Endothelial cell of umbilical vein (primary cell): Measurements from ENCODE around the gene TTLL11. TPM values are rescaled to one million over a fixed set of nuclear protein-coding genes. Genes with fewer than 3 reads are reported as not detected.

Experiments used
- BruUV-seq: library from RNA; stranded (reverse); fragments of 400-500 nt; replicated peaks from 2 replicates; lab custom pipeline; 2021; lab: Mats Ljungman, UMichigan
- CTCF ChIA-PET: fragments of 300-600, 350-600 bp; sonication (Branson Sonifier 250); formaldehyde crosslinking; loops from one replicate; lab custom pipeline; 2021; ENCODE audit warnings: antibody characterized with exemption, inconsistent platforms; lab: Charles Lee
- POLR2A ChIA-PET: fragments of 300-600, 350-600 bp; sonication (Branson Sonifier 250); formaldehyde crosslinking; loops from one replicate; lab custom pipeline; 2021; ENCODE audit warnings: antibody characterized with exemption, inconsistent platforms; lab: Charles Lee
- DNase-seq: peaks from one replicate; pipeline ENCODE4 v3.0.0-alpha.2; 2011; ENCODE audit warnings: low read depth, low spot score
- FAIRE-seq: peaks from 2 replicates; lab custom pipeline; 2011; peaks lifted over from hg19 to GRCh38; lab: Jason Lieb, UNC
- H2AFZ ChIP-seq: 2 replicates; pipeline ENCODE4 v1.6.0; 2012; ENCODE audit warnings: low read depth, low read length, control low read depth, inconsistent platforms
- H3K27ac ChIP-seq: 2 replicates; pipeline ENCODE4 v1.5.1; 2011; ENCODE audit warnings: low read depth, mild to moderate bottlenecking, control low read depth, low read length, moderate library complexity; ENCODE audit not compliant: insufficient read depth
- H3K27me3 ChIP-seq, 2 experiments: 2 replicates each; pipeline versions ENCODE4 v1.6.0 to v1.6.1; 2011; ENCODE audit warnings: low read length in 2 of 2, mixed read lengths in 1 of 2; ENCODE audit not compliant: control insufficient read depth in 2 of 2, insufficient read depth in 2 of 2
- H3K36me3 ChIP-seq, 2 experiments: 2 replicates in 1 of 2; 3 replicates in 1 of 2; pipeline ENCODE4 v1.5.1; 2011; ENCODE audit warnings: low read length in 2 of 2, mild to moderate bottlenecking in 1 of 2, moderate library complexity in 1 of 2; ENCODE audit not compliant: control insufficient read depth in 2 of 2, insufficient read depth in 2 of 2; ENCODE audit errors: extremely low read depth in 1 of 2
- H3K4me1 ChIP-seq: 3 replicates; pipeline ENCODE4 v1.5.1; 2011; ENCODE audit warnings: mild to moderate bottlenecking, low read length; ENCODE audit not compliant: control insufficient read depth, insufficient read depth; ENCODE audit errors: extremely low read depth
- H3K4me2 ChIP-seq: 2 replicates; pipeline ENCODE4 v1.6.1; 2011; ENCODE audit warnings: low read length, control low read depth, mixed read lengths; ENCODE audit not compliant: insufficient read depth
- H3K4me3 ChIP-seq, 3 experiments: fragments of 200-600 bp in 1 of 3; sonication (generic), shearing (Covaris generic) in 1 of 3; replicated peaks in 1 of 3; 2 replicates each; pipeline ENCODE4 v1.5.1; 2011 to 2016; ENCODE audit warnings: control low read depth in 3 of 3, low read length in 3 of 3, mild to moderate bottlenecking in 2 of 3, inconsistent platforms in 1 of 3, low read depth in 1 of 3, moderate library complexity in 1 of 3; ENCODE audit not compliant: insufficient read depth in 1 of 3
- H3K79me2 ChIP-seq: 2 replicates; pipeline ENCODE4 v1.6.0; 2012; ENCODE audit warnings: low read length, inconsistent platforms; ENCODE audit not compliant: control insufficient read depth, insufficient read depth
- H3K9ac ChIP-seq: replicated peaks from 2 replicates; pipeline ENCODE3; 2011; ENCODE audit warnings: low read length, control low read depth; ENCODE audit not compliant: insufficient read depth; ENCODE audit errors: extremely low read depth
- H3K9me1 ChIP-seq: replicated peaks from 3 replicates; pipeline ENCODE4 v1.6.0; 2011; ENCODE audit warnings: mild to moderate bottlenecking, low read length; ENCODE audit not compliant: control insufficient read depth, insufficient read depth; ENCODE audit errors: extremely low read depth
- H3K9me3 ChIP-seq: replicated peaks from 2 replicates; pipeline ENCODE4 v1.5.1; 2012; ENCODE audit warnings: low read length, inconsistent platforms; ENCODE audit not compliant: control insufficient read depth, insufficient read depth
- H4K20me1 ChIP-seq: replicated peaks from 2 replicates; pipeline ENCODE3; 2011; ENCODE audit warnings: mild to moderate bottlenecking, low read length; ENCODE audit not compliant: control insufficient read depth, insufficient read depth; ENCODE audit errors: extremely low read depth
- EZH2 ChIP-seq: IDR thresholded peaks from 2 replicates; pipeline ENCODE4 v1.6.1; 2012; ENCODE audit warnings: borderline replicate concordance, low read depth, mild to moderate bottlenecking, moderate library complexity, low read length, inconsistent platforms; ENCODE audit not compliant: severe bottlenecking
- FOS ChIP-seq: IDR thresholded peaks from 2 replicates; pipeline ENCODE4 v1.6.1; 2011; ENCODE audit warnings: mild to moderate bottlenecking, low read length, moderate library complexity, borderline replicate concordance; ENCODE audit not compliant: insufficient read depth
- MYC ChIP-seq: IDR thresholded peaks from one replicate; pipeline ENCODE4 v1.6.1; 2011; ENCODE audit warnings: mild to moderate bottlenecking, low read depth, low read length
- POLR2A ChIP-seq: IDR thresholded peaks from 2 replicates; pipeline ENCODE4 v1.6.1; 2012; ENCODE audit warnings: low read depth, mild to moderate bottlenecking, control low read depth, low read length
- POLR2AphosphoS5 ChIP-seq: IDR thresholded peaks from 2 replicates; pipeline ENCODE4 v1.6.1; 2012; ENCODE audit warnings: low read depth, mild to moderate bottlenecking, control low read depth, low read length, moderate library complexity; ENCODE audit not compliant: insufficient read depth
- dilution Hi-C: fragments of 300-500 bp; cut with MboI; formaldehyde crosslinking; loops from one replicate; pipeline ENCODE4 v1.15.0; 2019; ENCODE audit warnings: low sequenced_read_pairs; ENCODE audit not compliant: extremely low pct_ligation_motif_present
- intact Hi-C: fragments of 100-400 bp; cut with micrococcal nuclease; formaldehyde crosslinking; loops from one replicate; pipeline ENCODE4 v1.10.0; 2022
- polyA plus RNA-seq, 4 experiments: library from polyadenylated mRNA; depleted of rRNA in 3 of 4; stranded (reverse) in 3 of 4; unstranded in 1 of 4; fragments of >200 nt; gene quantifications; 2 replicates each; pipeline versions ENCODE4 v1.2.1 to v1.2.3, GENCODE V29; 2011 to 2012; ENCODE audit warnings: missing spikeins in 1 of 4
- total RNA-seq: library from RNA; stranded (reverse); gene quantifications from 2 replicates; pipeline ENCODE4 v1.2.3, GENCODE V29; 2021
- TF ChIP-seq, protein P1 (sequence below): IDR thresholded peaks from 2 replicates; pipeline ENCODE4 v1.6.1; 2011; ENCODE audit not compliant: insufficient read depth, insufficient read length
- TF ChIP-seq, protein P2 (sequence below), 2 donors: IDR thresholded peaks; 1 replicate in 1 of 2; 2 replicates in 1 of 2; pipeline ENCODE4 v1.5.1; 2011; ENCODE audit warnings: low read length in 2 of 2, mild to moderate bottlenecking in 2 of 2, moderate library complexity in 2 of 2, control low read depth in 1 of 2, inconsistent platforms in 1 of 2, low read depth in 1 of 2; ENCODE audit not compliant: insufficient read depth in 1 of 2; ENCODE audit errors: extremely low read depth in 1 of 2

TTLL11 gene
- total and polyA plus RNA-seq, 2 donors (not counting 3 experiments of a cell fraction or from before 2014, with no cell fraction given): 4.9 to 5.1 TPM

DNA sequence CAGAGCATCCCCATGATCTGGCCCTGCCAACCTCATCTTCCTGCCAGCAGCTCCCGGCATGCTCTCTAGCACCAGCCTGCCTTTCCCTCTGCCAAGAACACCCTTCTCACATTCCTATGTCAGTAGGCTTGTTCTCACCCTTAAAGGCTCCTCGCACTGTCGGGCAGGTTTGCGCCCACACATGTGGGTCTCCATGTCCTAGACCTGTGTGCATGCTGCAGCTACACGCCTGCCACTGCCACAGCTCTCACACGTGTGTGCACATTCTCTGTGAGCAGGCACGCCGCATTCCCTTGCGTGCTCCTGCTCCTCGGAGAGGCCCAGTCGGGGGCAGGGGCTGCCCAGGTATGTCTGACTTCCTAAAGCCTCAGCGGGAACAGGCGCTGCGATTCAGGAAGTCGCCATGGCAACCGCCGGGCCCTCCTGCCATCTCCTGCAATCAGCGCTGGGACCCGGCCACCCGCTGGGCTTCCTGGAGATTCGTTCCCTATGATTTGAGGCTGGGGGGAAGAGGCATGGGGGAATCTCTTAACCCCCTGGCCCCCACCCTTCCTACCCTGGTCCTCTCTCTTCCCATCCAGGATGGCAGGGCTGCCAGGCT is 38.4 kb upstream of the TTLL11 start:
- H3K4me3 ChIP-seq: no peak overlapping the region
- no TSS peak for BruUV-seq
- DNase-seq (no peak), FAIRE-seq (no peak)
- H3K27me3 ChIP-seq: no peaks in the 10 kb centered on the region
- H3K79me2 ChIP-seq: no peaks in the 10 kb centered on the region
- peaks cover 35% of the 10 kb centered on the region for H3K4me1 ChIP-seq
- H4K20me1 ChIP-seq: no peaks in the 10 kb centered on the region
- ChIA-PET POLR2A (no interaction called here), CTCF (interaction anchor here (1.0 to 6.1 kb wide), 3 partner anchors 13 to 219 kb away, joined by 4 to 73 read pairs (median 47); no protein-coding TSS in a partner anchor)
- H3K9me1 ChIP-seq: no peaks in the 10 kb centered on the region
- H3K27ac ChIP-seq: no peak overlapping the region
- no peak for TF ChIP-seq FOS
- TF ChIP-seq, protein P1, sequence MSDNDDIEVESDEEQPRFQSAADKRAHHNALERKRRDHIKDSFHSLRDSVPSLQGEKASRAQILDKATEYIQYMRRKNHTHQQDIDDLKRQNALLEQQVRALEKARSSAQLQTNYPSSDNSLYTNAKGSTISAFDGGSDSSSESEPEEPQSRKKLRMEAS: no peak
- TF ChIP-seq POLR2A: no peak
- no peak for TF ChIP-seq POLR2AphosphoS5
- TF ChIP-seq, protein P2, sequence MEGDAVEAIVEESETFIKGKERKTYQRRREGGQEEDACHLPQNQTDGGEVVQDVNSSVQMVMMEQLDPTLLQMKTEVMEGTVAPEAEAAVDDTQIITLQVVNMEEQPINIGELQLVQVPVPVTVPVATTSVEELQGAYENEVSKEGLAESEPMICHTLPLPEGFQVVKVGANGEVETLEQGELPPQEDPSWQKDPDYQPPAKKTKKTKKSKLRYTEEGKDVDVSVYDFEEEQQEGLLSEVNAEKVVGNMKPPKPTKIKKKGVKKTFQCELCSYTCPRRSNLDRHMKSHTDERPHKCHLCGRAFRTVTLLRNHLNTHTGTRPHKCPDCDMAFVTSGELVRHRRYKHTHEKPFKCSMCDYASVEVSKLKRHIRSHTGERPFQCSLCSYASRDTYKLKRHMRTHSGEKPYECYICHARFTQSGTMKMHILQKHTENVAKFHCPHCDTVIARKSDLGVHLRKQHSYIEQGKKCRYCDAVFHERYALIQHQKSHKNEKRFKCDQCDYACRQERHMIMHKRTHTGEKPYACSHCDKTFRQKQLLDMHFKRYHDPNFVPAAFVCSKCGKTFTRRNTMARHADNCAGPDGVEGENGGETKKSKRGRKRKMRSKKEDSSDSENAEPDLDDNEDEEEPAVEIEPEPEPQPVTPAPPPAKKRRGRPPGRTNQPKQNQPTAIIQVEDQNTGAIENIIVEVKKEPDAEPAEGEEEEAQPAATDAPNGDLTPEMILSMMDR (IDR thresholded peaks at IDR 0.05; ENCODE audit: extremely low read depth in 1 of 2, insufficient read depth in 1 of 2, low read depth in 1 of 2, low read length in 2 of 2): no peak
- no peak for TF ChIP-seq EZH2
- TF ChIP-seq MYC: no peak
- intact Hi-C loops: no loop called here
- dilution Hi-C loops: no loop called here
- H2AFZ ChIP-seq: no peak overlapping the region
- no peaks in the 10 kb centered on the region for H3K9me3 ChIP-seq
- no peaks in the 10 kb centered on the region for H3K36me3 ChIP-seq
- H3K9ac ChIP-seq: no peak overlapping the region
- H3K4me2 ChIP-seq: no peak overlapping the region
